Liver (tissue), 9 donors: ENCODE results near the gene CCDC69. TPM values are rescaled to one million over a fixed set of nuclear protein-coding genes. Genes with fewer than 3 reads are reported as not detected.

ENCODE experiments used
- DNase-seq: peaks from one replicate; pipeline ENCODE4 v3.0.0-alpha.2; 2017; ENCODE audit warnings: low spot score
- H3K27ac ChIP-seq, 2 donors: one replicate each; pipeline ENCODE4 v1.7.0; 2013; ENCODE audit warnings: inconsistent platforms in 2 of 2, low read length in 2 of 2, control low read depth in 1 of 2, low read depth in 1 of 2, mild to moderate bottlenecking in 1 of 2
- H3K27me3 ChIP-seq, 4 donors: one replicate each; pipeline versions ENCODE4 v1.6.1 to v1.7.0; 2013; ENCODE audit warnings: low read length in 3 of 4, inconsistent platforms in 1 of 4, mild to moderate bottlenecking in 1 of 4, moderate library complexity in 1 of 4; ENCODE audit not compliant: control insufficient read depth in 4 of 4, insufficient read depth in 4 of 4
- H3K36me3 ChIP-seq, 4 donors: one replicate each; pipeline versions ENCODE4 v1.6.1 to v1.7.0; 2013; ENCODE audit warnings: low read length in 3 of 4, mild to moderate bottlenecking in 3 of 4, low read depth in 1 of 4, moderate library complexity in 1 of 4; ENCODE audit not compliant: control insufficient read depth in 4 of 4, insufficient read depth in 3 of 4
- H3K4me1 ChIP-seq, 4 donors: one replicate each; pipeline versions ENCODE4 v1.6.1 to v1.7.0; 2013; ENCODE audit warnings: low read length in 3 of 4, mild to moderate bottlenecking in 3 of 4, moderate library complexity in 1 of 4; ENCODE audit not compliant: control insufficient read depth in 4 of 4, insufficient read depth in 4 of 4
- H3K4me3 ChIP-seq, 3 donors: one replicate each; pipeline versions ENCODE4 v1.6.1 to v1.7.0; 2013; ENCODE audit warnings: low read length in 3 of 3, control low read depth in 1 of 3, low read depth in 1 of 3, mild to moderate bottlenecking in 1 of 3
- H3K9ac ChIP-seq, 2 donors: one replicate each; pipeline ENCODE4 v1.7.0; 2013; ENCODE audit warnings: low read length in 2 of 2, mild to moderate bottlenecking in 2 of 2, moderate library complexity in 2 of 2, control low read depth in 1 of 2, low read depth in 1 of 2
- H3K9me3 ChIP-seq, 4 donors: one replicate each; pipeline versions ENCODE4 v1.6.1 to v1.7.0; 2013; ENCODE audit warnings: low read length in 3 of 4; ENCODE audit not compliant: control insufficient read depth in 4 of 4
- CTCF ChIP-seq: fragments of 150-350 bp; IDR thresholded peaks from 2 replicates; pipeline ENCODE4 v1.5.1; 2017; ENCODE audit warnings: improper control_type of control experiment, low read depth, low read length; ENCODE audit not compliant: missing input control
- EGR1 ChIP-seq, 2 donors: IDR thresholded peaks; 2 replicates each; pipeline ENCODE4 v1.6.1; 2016 to 2018; ENCODE audit warnings: antibody characterized with exemption in 2 of 2, low read depth in 2 of 2
- FOXA2 ChIP-seq: IDR thresholded peaks from 2 replicates; pipeline ENCODE4 v1.6.1; 2016; ENCODE audit warnings: antibody characterized with exemption
- HNF4A ChIP-seq, 2 donors: conservative IDR thresholded peaks; 2 replicates each; pipeline ENCODE4 v1.6.1; 2016; ENCODE audit warnings: antibody characterized with exemption in 2 of 2, mild to moderate bottlenecking in 2 of 2
- JUND ChIP-seq, 2 donors: IDR thresholded peaks; 2 replicates each; pipeline ENCODE4 v1.6.1; 2016; ENCODE audit warnings: antibody characterized with exemption in 2 of 2
- NR2F2 ChIP-seq: IDR thresholded peaks from 2 replicates; pipeline ENCODE4 v1.6.1; 2016; ENCODE audit warnings: antibody characterized with exemption
- RAD21 ChIP-seq, 2 donors: IDR thresholded peaks; 2 replicates each; pipeline ENCODE4 v1.6.1; 2016; ENCODE audit warnings: antibody characterized with exemption in 2 of 2, mild to moderate bottlenecking in 2 of 2
- REST ChIP-seq: IDR thresholded peaks from 2 replicates; pipeline ENCODE4 v1.6.1; 2016; ENCODE audit warnings: antibody characterized with exemption, mild to moderate bottlenecking
- RXRA ChIP-seq, 2 donors: IDR thresholded peaks; 2 replicates each; pipeline ENCODE4 v1.6.1; 2017 to 2018; ENCODE audit warnings: antibody characterized with exemption in 2 of 2, mild to moderate bottlenecking in 1 of 2
- SP1 ChIP-seq: IDR thresholded peaks from 2 replicates; pipeline ENCODE4 v1.6.1; 2018; ENCODE audit warnings: antibody characterized with exemption, mild to moderate bottlenecking
- TAF1 ChIP-seq: conservative IDR thresholded peaks from 2 replicates; pipeline ENCODE4 v1.6.1; 2016; ENCODE audit warnings: antibody characterized with exemption, mild to moderate bottlenecking
- ZBTB33 ChIP-seq: IDR thresholded peaks from 2 replicates; pipeline ENCODE4 v1.6.1; 2016; ENCODE audit warnings: antibody characterized with exemption
- WGBS: extraction: QIAGEN DNeasy Blood & Tissue Kit; methylation state at CpG from one replicate; pipeline ENCODE4 v1.1.7; 2013; 5-methylcytosine and 5-hydroxymethylcytosine counted together
- polyA plus RNA-seq, 2 donors: library from polyadenylated mRNA; stranded (reverse) in 1 of 2; unstranded in 1 of 2; fragments of 200-250 nt in 1 of 2; fragments of >200 nt in 1 of 2; fragmentation: Nextera tagmentation in 1 of 2; extraction: Ambion mirVana in 1 of 2; gene quantifications; one replicate each; pipeline versions ENCODE4 v1.2.1 to v1.2.3, GENCODE V29; 2013 to 2015
- total RNA-seq, 2 donors: library from RNA; depleted of rRNA; stranded (reverse); fragments of >200 nt; gene quantifications; one replicate each; pipeline ENCODE4 v1.2.3, GENCODE V29; 2014
- donor health status: healthy.
- donor health status: healthy.
- donor health status: healthy.
- donor health status: healthy.
- donor health status: healthy.

Gene CCDC69
- total and polyA plus RNA-seq, 4 donors = 11.9 to 28.6 (median 18.0) TPM

GRCh38 chr5:151155775-151156506, 68.0 kb downstream of the CCDC69 start (continued):
- peak; percentile 27 for TF ChIP-seq REST

GRCh38 chr5:151154931-151155774, 68.7 kb downstream of the CCDC69 start:
- H3K36me3 ChIP-seq = peaks cover 0 to 2% (median 0%) of the 10 kb centered on the region in 4 donors
- DNase-seq = no peak
- peak overlapping the region in 1 of 3 donors; percentile 93 for H3K4me3 ChIP-seq
- H3K9me3 ChIP-seq = no peaks in the 10 kb centered on the region
- peak overlapping the region; percentile 80 to 84 for H3K27ac ChIP-seq
- TF ChIP-seq EGR1 (IDR thresholded peaks at IDR 0.05; ENCODE audit: low read depth in 2 of 2) = no peak
- no peak for TF ChIP-seq RXRA (IDR thresholded peaks at IDR 0.05)
- TF ChIP-seq NR2F2 = no peak
- TF ChIP-seq FOXA2 = no peak
- TF ChIP-seq ZBTB33 = no peak
- no peak for TF ChIP-seq RAD21 (IDR thresholded peaks at IDR 0.05)
- no peak for TF ChIP-seq CTCF
- TF ChIP-seq TAF1 = no peak
- TF ChIP-seq HNF4A (conservative IDR thresholded peaks at IDR 0.05) = no peak
- no peak for TF ChIP-seq JUND (IDR thresholded peaks at IDR 0.05)
- TF ChIP-seq SP1 = no peak
- no peaks in the 10 kb centered on the region for H3K27me3 ChIP-seq
- peaks cover 15 to 78% (median 60%) of the 10 kb centered on the region in 4 donors for H3K4me1 ChIP-seq
- 56% methylated on average over 9 of the region's 9 CpGs for WGBS
- H3K9ac ChIP-seq = peak overlapping the region in 1 of 2 donors; percentile 30
